GM19351 (cell line): ENCODE data around the gene SORCS3.

Experiments used
- ATAC-seq: cut with Tn5 transposase; IDR thresholded peaks from one replicate; pipeline ENCODE4 v1.9.1; 2021; ENCODE audit warnings: mild to moderate bottlenecking, moderate library complexity; ENCODE audit not compliant: unreplicated experiment

The SORCS3 gene

DNA sequence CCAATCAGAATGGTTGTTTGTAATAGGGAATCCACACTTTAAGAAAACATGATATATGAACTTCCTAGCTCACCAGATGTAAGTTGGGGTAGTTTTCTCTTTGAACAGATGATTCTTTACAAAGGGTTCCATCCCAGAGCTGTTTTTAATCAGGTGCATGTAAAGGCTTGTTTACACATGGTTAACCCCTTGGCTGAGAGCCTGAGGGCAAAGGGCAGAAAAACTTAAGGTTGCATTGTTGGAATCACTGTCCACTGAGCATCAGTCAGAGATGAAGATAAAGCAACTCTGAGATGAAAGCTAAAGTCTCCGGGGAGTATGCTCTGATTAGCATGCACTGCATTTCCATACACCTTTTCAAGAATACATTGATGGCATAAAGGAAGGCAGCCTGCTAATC, 518.2 kb downstream of the SORCS3 start:
- no peak for ATAC-seq

- ATAC-seq: no peak
Measured at GRCh38 chr10:105161149-105161548, 520.1 kb downstream of the SORCS3 start.

DNA sequence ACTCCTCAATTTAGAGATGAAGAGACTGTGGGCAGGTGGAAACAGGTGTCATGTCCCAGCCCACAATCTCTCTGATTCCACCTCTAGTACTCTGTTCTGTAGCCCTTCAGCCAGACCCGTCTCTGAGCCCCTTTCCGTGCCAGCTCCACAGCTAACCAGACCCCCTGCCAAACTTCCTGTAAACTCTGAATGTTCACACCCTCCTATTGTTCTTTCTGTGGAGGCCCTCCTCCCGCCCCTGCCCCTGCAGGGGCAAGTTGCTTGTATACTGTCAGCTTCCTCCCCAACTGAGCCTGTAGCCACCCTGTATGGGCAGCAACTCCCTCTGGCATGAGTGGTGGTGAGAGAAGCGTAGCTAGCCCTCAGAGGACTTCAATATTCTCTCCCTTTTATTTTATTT, 520.7 kb downstream of the SORCS3 start:
- ATAC-seq: no peak

GRCh38 chr10:105170521-105170920, 529.4 kb downstream of the SORCS3 start:
- ATAC-seq: no peak

GRCh38 chr10:105171945-105172344, 530.9 kb downstream of the SORCS3 start:
- ATAC-seq: no peak

DNA sequence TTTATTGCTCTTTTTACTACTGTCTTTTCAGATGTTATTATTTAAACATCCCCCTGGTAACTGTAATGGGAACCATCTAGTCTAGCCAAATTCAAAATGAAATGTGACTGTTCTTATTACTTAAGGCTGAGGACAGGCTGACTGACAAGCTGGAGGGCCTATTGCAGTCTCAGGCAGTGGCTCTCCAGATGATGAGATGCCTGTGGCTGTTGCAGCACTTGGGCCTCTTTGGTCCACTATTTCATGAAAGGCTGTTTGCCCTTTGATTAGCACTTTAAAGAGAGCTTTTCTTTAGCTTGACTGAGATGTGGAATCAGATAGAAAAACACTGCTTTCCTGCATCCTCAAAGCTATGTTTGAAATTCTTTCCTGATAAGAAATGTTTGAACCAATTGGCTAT, 540.5 kb downstream of the SORCS3 start:
- ATAC-seq: no peak

DNA sequence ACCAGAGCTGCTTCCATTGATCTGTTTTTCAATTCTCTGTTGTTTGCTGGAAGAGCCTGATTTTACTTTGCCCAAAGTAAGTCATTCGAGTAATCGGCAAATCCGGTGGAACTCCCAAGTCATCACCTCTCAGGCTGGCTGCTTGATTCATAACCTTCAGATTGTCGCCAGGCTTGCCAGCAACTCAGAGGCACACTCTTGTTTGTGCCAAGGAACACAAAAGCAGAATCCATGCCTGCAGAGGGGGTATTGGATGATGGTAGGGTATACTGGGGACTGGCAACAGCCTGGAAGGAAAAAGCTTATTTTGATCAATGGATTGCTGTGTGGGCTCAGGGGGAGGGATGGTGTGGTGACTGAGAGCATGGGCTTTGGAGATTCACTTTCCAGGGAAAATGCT, 542.4 kb downstream of the SORCS3 start:
- no peak for ATAC-seq

DNA sequence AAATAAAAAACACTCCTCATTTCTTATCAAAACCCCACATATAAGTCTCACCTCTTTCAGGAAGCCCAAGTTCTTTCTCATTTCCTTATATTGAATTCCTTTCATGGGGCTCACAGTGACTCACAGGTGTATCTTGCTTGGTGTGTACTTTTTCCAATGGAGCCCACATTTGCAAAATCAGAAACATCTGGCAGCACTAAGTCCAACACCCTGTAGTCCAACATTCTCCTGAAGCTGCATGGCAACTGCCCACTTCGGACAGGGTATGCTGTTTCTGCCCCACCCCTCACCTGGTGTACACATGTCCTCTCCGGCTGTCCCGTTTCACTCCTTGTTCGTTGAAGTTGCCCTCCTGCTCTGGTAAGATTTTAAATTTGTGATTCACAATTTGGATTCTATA, 544.1 kb downstream of the SORCS3 start:
- ATAC-seq: no peak

DNA sequence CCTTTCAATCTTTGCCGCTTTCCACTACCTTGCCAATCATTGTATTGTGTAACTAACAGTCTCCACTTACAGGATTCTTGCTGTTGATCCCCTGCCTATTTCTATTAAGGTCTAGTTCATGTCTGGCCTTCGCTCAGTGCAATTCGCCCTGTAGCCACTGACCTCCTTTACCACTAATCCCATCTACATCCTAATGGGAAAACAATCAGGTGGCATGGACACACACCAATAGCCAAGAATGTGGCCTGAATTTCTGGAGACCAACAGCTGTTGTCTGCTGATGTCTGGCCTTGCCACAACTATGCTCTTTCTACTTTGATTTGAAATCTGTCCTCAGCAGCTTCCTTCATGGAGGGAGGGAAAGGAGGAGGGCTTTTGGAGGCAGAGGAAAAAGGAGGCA, 546.2 kb downstream of the SORCS3 start:
- ATAC-seq: no peak

GRCh38 chr10:105188737-105189462, 547.8 kb downstream of the SORCS3 start:
- ATAC-seq: no peak

GRCh38 chr10:105189463-105189800, 548.3 kb downstream of the SORCS3 start:
- ATAC-seq: no peak

- ATAC-seq: no peak
Measured at GRCh38 chr10:105192146-105192545, 551.1 kb downstream of the SORCS3 start.

DNA sequence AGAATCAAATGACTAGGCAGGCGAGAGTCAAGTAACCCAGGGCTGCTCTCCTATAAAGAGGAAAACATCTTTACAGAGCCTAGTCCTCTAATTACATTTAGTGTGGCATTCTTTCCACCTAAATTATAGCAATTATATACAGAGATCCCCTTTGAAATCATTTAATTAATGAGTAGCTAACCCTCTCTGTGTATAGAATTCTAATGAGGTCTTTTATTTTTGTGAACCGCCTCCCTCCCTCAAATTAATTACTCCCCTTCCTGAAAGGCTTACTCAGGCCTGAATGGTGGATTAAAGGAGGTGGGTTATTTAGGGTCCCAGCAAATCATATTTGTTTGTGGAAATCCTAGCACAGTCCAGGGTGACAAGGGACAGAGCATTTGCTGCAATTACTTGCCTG, 551.8 kb downstream of the SORCS3 start:
- ATAC-seq: no peak

DNA sequence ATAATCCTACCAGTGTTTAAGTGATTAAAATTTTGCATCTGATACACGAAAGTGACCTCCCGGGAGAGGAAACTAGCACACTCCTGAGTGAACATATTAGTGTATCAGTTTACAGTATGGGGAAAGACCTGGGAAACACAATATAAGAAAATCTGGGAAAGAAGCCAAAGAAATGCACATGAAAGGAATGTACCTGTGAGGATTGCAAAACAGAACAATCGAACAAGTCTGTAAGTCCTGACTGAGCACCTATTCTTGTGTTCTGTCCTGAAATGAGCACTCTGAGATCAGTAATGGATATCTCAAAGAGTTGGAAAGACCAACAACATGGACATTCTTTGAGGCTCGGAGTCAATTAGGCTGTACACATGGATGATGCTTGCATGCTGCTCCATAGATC, 554.7 kb downstream of the SORCS3 start:
- ATAC-seq: no peak

- no peak for ATAC-seq
Measured at GRCh38 chr10:105197598-105198364, 556.7 kb downstream of the SORCS3 start.

DNA sequence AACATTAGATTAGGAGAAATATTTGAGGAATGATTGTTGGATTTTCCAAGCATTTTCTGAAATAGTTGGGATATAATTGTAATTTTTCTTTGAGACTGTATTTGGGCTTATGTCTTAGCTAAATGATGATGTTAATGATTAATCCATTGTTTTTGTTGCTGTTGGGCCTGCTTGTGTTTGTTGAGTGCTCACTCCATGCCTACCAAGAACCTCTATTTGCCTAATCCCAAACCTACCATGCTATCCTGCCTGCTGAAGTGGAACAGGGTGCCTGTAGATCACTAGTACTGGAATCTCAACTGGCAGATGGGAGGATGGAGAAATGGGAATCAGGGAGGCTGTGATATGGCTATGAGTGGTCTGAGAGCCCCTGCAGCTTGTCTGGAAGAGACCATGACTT, 565.5 kb downstream of the SORCS3 start:
- no peak for ATAC-seq

- no peak for ATAC-seq
Measured at GRCh38 chr10:105207476-105207995, 566.4 kb downstream of the SORCS3 start.

- ATAC-seq: no peak
Measured at GRCh38 chr10:105210546-105210945, 569.5 kb downstream of the SORCS3 start.

DNA sequence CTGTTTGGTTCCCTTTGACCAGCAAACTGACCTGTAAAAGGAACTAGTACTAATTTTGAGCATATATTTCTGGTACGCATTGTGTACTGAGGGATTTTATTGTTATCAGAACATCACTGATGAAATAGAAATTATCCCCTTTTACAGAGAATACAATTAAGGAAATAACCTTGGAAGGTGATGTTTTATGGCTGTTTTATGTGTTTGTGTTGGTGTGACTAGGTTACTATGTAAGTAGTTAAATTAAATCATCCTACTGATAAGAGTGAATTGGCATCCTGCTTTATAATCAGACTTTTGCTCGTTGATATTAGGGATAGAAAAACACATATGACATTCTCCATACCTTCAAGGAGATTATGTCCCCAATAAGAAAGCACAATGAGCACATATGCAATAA, 596.6 kb downstream of the SORCS3 start:
- ATAC-seq: no peak

GRCh38 chr10:105239311-105240219, 598.5 kb downstream of the SORCS3 start:
- no peak for ATAC-seq

- ATAC-seq: no peak
Measured at GRCh38 chr10:105241254-105241653, 600.2 kb downstream of the SORCS3 start.
